22Rv1 (cell line): ENCODE measurements around the gene BNC2.

Experiments used
- H3K27ac ChIP-seq: fragments of 450-650 bp; 2 replicates; pipeline ENCODE4 v1.5.1; 2017
- CTCF ChIP-seq: fragments of 450-650 bp; IDR thresholded peaks from 2 replicates; pipeline ENCODE4 v1.5.1; 2017; ENCODE audit warnings: mild to moderate bottlenecking
- ZFX ChIP-seq: fragments of 450-650 bp; IDR thresholded peaks from 2 replicates; pipeline ENCODE4 v1.6.1; 2017; ENCODE audit warnings: antibody characterized with exemption, borderline replicate concordance

Gene BNC2

DNA sequence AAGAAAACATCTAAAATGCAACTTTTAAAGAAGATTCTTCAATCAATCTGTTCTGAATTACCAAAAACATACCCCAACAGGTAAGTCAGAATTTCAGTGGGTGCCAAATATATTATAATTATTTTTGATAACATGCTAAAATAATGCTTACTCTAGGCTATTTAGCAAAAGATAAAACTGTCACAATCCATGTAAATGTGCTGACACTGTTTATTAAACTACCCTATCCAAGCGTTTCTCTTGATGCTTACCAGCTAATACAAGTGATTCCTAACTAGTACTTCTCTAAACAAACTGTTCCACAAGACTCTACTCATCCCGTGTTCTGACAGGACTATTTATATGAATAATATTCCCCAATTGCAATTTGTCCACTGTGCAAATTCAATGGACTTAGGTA lies 236.7 kb downstream of the BNC2 start:
- TF ChIP-seq ZFX = no peak
- TF ChIP-seq CTCF = no peak
- H3K27ac ChIP-seq = no peak overlapping the region

- TF ChIP-seq CTCF (no peak), ZFX (no peak)
- no peak overlapping the region for H3K27ac ChIP-seq
Observed at GRCh38 chr9:16628413-16628812, 242.1 kb downstream of the BNC2 start.

DNA sequence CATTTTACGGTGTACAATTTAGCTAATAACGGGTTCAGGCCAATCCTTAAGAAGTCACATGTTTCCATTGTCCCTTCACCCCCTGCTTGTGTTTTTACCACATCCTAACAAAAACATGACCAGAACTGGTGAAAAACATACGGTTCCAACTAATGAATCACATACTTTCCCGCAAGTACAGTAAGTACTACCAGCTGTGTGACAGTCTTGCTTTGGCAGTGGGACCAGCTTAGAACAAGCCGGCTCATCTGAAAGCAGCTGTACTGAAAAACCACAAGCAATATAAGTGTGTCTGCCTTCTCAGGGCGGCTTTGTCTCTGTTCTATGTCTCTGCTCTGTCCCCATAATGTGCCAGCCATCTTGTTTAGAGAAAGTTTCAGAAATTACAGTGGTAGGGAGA lies 242.5 kb downstream of the BNC2 start:
- no peak overlapping the region for H3K27ac ChIP-seq
- TF ChIP-seq CTCF (no peak), ZFX (no peak)

DNA sequence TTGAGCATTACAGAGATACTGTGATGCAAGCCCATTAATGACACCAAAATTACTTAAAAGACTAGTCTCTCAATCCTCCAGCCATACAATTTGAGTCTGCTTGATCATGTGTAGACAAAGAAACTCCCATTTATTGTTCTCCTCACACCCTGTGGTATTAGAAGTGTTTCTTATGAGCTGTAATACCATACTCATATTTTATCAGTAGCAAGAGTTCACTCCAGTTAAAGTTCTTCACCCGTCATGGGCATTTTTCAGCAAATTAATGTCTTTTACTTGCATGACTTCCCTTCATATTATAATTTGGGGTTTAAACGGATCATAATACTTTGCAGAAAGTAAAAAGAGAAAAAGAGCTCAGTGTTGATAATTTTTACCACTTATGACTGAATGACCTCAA lies 242.9 kb downstream of the BNC2 start:
- H3K27ac ChIP-seq = no peak overlapping the region
- TF ChIP-seq CTCF = no peak
- no peak for TF ChIP-seq ZFX

- no peak for TF ChIP-seq CTCF
- no peak for TF ChIP-seq ZFX
- no peak overlapping the region for H3K27ac ChIP-seq
Observed at GRCh38 chr9:16626577-16627130, 243.8 kb downstream of the BNC2 start.

DNA sequence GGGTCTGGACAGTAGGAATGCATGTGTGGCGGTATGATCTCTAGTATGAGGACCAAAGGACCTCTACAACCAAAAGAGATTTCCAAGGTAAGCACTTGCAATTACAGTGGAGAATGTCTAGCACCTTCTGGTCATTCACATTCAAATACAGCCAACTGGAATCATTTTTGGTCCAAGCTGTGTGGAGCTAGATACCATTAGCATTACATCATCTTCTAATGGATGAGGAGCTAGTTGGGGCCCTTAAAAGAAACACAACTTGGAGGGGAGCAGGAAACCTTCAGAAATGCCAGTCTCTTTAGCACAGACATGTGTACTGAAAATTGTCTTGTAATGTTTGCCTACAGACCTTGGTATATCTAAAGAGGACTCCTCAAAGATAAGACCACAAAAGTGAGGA lies 244.7 kb downstream of the BNC2 start:
- H3K27ac ChIP-seq = no peak overlapping the region
- TF ChIP-seq ZFX (no peak), CTCF (no peak)

GRCh38 chr9:16625161-16625631 lies 245.3 kb downstream of the BNC2 start:
- no peak overlapping the region for H3K27ac ChIP-seq
- TF ChIP-seq CTCF (no peak), ZFX (no peak)
